ENCODE measurements around the gene DOK3.

The DOK3 gene

DNA sequence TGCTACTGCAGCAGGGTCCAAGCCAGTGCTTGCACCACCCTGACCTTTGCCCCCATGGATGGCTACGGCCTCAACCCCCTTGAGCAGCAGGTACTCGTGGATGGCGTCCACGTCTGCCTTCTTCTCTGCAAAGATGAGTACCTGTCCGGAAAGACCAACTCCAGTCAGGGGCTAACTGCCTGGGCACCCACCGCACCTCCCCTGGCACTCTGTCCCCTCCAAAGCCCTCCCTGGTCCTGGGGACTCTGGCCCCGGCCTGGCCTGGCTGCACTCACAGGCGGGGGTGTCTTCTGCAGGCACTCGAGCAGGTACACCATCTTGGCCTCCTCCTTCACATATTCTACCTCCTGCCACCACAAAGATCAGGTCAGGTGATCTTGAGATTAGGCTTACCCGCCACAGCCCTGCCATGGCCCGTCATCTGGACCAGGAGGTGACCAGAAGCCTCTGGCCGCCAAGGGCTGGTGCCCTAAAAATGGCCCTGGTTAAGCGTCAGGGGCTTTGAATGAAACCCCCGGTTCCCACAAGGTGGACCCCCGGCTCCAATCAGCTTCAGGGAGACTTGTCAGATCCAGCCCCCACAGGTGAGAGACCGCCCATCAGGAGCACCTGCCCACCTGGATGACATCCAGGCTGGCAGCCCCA is 3.2 kb upstream of the DOK3 start:
- no peak overlapping the region for H3K4me3 ChIP-seq (ENCODE audit: low read length)
- TF ChIP-seq ZNF274 (IDR thresholded peaks at IDR 0.05; ENCODE audit: low read depth, low read length) = no peak

DNA sequence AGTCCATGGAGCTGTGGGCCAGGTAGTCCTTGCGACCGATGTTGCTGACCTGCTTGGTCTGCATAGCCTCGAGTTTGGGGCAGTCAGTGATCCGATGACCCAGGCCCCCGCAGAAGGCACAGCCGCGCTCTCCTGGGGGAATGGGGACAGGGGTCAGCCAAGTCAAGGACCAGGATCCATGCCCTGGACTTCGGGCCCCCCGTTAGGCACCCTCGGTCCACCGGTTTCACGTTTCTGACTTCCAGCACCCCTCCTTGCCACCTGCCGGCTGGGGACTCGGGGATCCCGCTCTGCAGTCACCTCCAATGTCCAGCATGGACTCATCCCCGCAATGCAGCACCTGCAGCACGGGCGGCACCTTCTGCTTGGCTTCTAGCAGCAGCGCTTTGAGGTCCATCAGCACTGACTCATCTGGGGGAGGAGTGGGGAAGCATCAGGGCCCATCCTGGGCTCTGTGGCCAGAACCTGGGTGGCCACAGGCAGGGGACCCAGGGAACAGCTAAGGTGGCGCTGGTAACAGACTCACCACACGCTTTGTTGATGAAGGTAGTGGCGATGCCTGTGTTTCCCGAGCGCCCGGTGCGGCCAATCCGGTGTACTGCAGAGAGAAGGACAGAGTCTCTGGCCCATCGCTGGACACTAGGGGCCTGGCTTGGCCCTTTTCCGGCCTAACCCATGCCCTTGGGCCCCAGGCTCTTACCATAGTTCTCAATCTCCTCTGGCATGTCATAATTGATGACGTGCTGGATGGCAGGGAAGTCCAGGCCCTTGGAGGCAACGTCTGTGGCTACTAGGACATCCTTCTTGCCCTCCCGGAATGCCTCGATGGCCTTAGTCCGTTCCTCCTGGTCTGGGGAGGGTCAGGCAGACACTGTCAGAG is 2.4 kb upstream of the DOK3 start:
- TF ChIP-seq ZNF274 (IDR thresholded peaks at IDR 0.05; ENCODE audit: low read depth, low read length) = no peak
- no peak overlapping the region for H3K4me3 ChIP-seq (ENCODE audit: low read length)

DNA sequence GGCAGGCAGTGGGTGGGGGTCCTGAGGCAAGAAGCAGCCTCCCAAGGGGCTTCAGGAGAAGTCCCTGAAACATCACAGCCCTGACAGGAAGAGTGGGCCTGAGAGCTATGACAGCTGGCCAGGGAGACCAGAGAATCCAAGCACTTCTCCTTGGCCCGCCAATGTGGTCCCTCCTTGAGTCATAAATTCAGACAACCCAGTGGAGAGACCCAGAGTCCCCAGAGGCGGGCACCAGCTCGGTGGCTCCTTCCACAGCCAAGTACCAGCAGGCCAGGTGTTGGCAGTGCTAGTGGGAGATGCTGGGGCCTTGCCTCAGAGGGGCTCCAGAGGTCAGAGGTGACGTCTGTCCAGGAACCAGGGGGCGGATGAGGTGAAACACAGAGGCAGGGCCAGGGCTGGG is 1.6 kb upstream of the DOK3 start:
- H3K4me3 ChIP-seq (ENCODE audit: low read length) = no peak overlapping the region
- TF ChIP-seq ZNF274 (IDR thresholded peaks at IDR 0.05; ENCODE audit: low read depth, low read length) = no peak

DNA sequence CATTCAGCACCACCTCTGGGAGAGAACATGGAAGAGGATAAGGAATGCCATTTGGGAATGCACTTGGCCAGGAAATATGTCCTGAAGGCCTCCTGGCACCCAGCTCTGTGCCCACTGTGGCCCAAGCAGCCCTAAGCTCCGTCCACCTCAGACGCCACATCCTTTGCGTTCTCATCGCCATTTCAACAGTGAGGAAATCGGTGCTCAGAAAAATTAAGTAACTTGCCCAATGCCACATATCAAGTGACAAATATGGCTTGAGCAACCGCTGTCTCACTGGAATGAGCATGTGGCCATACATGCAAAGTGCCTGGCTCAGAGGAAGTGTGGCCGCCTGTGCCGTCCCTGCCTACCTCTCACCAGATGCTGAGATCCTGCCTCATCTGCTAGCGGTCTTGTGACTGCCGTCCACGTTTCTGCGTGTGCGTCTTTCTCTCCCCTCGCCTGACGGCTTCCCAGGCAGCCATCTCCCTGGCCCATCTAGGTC is 984 bp upstream of the DOK3 start:
- H3K4me3 ChIP-seq (ENCODE audit: low read length) = peak overlapping the region; percentile 66; the same call in 1 of the 2 replicates
- TF ChIP-seq ZNF274 (IDR thresholded peaks at IDR 0.05; ENCODE audit: low read depth, low read length) = no peak

DNA sequence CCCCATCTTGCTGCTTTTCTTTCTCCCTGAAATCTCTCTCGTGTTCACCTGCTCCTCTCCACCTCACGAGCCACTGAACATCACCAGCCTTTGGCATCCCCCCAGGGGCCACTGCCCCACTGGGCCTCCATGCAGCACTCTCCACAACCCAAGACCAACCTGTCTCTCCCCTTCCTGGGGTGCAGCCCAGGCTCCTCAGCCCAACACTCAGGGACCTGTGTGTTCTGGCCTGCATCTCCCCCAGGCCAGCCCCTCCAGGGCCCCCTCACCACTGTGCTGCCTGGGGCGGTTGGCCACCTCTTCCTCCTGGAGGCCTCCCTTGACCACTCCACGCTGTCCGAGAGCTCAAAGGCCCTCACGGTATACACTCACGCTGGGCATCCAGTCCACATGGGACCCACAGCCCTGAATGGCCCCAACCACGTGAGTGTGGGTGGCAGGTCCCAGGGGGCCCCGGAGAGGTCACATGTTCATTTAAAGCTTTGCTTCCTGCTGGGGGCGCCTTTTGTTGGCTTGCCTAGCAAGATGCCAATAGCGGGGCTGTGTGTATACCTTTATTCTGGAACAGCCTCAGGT is 453 bp upstream of the DOK3 start:
- TF ChIP-seq ZNF274 (IDR thresholded peaks at IDR 0.05; ENCODE audit: low read depth, low read length) = no peak
- H3K4me3 ChIP-seq (ENCODE audit: low read length) = peak overlapping the region; percentile 66; the same call in 1 of the 2 replicates

DNA sequence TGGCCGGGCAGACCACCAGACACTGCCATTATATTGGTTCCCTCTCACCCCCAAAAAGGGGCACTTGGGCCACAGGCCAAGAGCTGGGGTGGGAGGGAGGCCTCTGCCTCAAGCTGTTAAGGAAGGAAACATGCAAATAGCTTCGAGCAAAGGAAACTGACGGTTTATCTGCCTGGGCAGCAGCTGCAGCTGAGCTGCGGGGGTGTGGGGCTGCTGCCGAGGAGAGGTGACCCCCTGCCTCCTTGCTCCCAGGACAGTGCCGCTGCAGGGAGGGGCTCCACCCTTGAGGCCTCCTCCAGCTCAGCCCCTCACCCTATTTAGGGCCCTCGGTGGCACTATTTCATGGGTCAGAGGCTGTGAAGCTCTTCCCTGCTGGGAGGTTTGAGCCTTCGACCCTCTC is 789 bp downstream of the DOK3 start:
- TF ChIP-seq ZNF274 (IDR thresholded peaks at IDR 0.05; ENCODE audit: low read depth, low read length) = no peak
- H3K4me3 ChIP-seq (ENCODE audit: low read length) = peak overlapping the region; percentile 66; the same call in 1 of the 2 replicates

DNA sequence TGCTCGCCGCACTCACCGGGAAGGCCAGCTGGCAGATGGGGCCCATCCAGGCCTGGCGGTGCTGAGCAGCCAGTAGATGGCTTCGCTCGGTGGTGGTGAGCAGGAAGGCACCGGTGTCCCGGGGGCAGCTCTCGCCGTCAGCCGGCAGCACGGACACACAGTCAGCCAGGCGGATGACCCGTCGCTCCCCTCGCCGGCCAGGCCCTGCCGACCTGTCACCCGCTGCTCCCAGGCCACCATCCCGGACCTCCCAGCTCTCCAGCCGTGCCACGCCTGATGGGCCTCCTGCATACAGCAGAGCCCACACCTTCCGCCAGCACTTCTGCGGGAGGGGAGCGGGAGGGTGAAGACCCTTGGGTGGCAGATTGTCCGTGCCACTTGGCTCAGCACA is 1.4 kb downstream of the DOK3 start:
- TF ChIP-seq ZNF274 (IDR thresholded peaks at IDR 0.05; ENCODE audit: low read depth, low read length) = no peak
- peak overlapping the region; percentile 66; the same call in 1 of the 2 replicates for H3K4me3 ChIP-seq (ENCODE audit: low read length)

DNA sequence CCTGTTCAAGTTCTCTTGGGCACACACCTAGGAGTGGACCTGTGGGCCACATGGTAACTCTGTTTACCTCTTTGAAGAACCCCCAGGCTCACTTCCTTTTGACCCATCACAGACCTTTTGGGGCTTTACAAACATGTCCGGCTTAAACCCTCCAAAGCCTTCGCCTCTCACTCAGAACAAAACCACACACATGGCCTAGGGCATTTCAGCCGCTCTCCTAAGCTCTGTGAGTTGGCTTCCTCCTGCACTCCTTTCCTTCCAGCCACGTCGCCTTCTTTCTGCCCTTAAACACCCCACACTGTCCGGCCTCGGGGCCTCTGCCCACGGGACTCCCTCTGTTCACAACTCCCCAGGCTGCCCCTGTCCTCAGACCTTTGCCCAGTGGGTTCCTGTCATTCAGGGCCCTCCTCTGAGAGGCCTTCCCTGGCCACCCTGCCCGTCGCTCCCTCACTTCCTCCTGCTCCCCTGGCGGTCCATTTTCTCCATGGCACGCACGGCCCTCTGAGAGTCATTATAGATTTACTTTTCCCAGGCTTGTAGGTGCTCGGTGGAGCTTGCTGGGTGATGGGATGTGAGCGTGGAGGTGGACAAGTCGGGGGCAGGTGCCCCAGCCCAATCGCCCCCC is 1.9 kb downstream of the DOK3 start:
- H3K4me3 ChIP-seq (ENCODE audit: low read length) = peak overlapping the region; percentile 66; the same call in 1 of the 2 replicates
- no peak for TF ChIP-seq ZNF274 (IDR thresholded peaks at IDR 0.05; ENCODE audit: low read depth, low read length)

DNA sequence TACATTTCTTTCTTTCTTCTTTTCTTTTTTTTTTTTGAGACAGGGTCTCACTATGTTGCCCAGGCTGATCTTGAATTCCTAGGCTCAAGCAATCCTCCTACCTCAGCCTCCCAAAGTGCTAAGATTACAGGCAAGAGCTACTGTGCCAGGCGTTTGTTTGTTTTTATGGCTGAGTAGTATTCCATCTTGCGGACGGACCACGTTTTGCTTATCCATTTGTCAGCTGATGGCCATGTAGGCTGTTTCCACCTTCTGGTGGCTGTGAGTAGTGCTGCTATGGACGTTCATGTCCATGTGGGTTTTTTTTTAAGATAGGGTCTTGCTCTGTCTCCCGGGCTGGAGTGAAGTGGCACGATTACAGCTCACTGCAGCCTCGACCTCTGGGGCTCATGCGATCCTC is 2.5 kb downstream of the DOK3 start:
- peak overlapping the region; percentile 66; the same call in 1 of the 2 replicates for H3K4me3 ChIP-seq (ENCODE audit: low read length)

DNA sequence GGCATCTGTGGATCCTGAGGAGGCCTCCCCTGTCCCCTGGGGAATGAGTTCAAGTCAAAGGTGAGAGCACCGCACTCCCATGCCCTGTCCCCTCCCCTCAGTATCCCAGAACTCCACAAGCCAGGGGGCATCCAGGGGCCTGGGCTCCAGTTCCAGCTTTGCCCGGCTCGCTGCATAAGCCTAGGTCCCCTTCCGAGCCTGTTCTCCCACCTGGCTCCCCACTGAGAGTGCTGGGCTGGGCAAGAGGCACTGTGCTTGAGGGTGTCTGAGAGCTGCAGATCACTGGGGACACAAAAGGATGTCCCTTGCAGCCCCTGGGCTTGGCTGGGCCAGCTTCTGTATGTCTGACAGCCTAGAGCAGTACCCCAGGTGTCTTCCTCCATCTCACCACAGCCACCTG is 4.6 kb downstream of the DOK3 start:
- no peak for TF ChIP-seq ZNF274 (IDR thresholded peaks at IDR 0.05; ENCODE audit: low read depth, low read length)
- no peak overlapping the region for H3K4me3 ChIP-seq (ENCODE audit: low read length)

More for the DNA sequence above, 2.5 kb downstream of the DOK3 start:
- no peak for TF ChIP-seq ZNF274 (IDR thresholded peaks at IDR 0.05; ENCODE audit: low read depth, low read length)

DNA sequence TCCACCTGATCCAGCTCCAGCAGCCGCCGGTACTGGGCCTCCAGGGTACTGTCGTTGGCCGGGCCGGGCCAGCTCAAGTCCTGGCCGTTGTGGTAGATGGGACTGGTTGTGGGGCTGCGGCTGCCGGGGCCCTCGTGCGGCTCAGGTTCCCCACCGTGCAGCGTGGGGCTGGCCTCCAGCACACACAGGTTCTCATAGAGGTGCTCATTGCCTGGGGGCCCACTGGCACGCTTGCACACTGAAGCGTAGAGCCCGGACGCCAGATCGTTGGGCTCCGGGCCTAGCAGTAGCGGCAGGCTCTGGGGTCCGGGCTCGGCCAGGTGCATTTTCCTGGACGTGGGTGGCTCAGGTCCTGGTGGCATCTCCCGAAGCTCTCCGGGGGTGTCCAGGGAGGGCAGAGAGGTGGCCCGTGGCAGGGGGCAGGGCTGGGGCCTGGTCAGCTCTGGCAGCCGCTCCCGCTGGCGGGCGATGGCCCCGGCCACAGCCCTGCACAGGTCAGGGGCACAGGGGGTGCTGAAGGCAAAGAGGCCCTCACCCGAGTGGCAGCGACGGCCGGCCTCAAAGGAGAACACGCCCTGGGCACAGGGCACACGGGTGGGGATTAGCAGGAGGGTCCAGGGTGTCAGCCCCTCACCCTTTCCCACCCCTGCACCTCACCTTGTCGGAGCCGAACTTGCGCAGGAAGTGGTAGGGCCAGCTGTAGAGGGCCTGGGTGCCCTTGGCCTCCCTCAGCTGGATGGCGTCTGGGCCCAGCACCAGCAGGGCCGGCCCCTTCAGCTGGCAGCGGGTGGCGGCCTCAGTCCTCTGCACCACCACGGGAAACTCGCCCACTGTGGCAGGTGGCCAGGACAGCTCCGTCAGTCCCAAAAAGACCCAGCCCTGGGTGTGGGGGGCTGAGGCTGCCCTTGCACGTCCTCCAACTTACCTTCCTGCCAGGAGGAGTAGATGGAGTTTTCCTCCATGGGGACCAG is 5.3 kb downstream of the DOK3 start:
- no peak overlapping the region for H3K4me3 ChIP-seq (ENCODE audit: low read length)
- TF ChIP-seq ZNF274 (IDR thresholded peaks at IDR 0.05; ENCODE audit: low read depth, low read length) = no peak

DNA sequence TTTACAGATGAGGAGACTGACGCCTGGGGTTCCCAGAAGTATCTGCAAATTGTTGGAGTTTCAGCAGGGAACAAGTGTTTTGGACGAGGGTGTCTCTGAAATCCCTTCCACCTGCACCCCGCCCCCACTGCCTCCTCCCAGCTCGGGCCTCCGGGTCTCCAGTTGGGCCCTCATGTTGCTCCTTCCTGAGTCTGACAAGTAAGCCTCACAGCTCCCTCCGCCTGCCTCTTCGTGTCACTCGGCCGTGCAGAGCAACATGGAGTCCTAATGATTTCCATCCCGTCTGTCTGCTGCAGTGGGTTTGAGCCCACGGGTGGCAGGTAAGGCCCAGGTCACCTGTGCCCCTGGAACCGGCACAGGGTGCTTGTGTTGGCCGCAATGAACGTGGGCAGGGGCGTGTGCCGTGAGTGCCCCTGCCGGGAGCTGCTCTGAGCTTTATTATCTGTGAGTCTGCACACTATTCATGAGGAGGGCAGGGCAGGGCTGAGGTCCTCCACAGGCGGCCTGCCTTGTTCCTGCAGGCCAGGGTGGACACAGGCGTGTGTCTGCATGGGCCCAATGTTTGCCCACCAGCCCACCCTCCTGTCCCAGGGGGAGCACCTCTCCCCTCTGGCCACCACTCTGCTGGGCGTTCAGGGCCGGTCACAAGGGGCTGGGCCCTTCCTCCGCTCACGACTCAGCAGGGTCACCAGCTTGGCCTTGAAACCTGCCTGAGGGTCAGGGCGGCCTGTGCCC is 6.1 kb downstream of the DOK3 start:
- TF ChIP-seq ZNF274 (IDR thresholded peaks at IDR 0.05; ENCODE audit: low read depth, low read length) = no peak
- H3K4me3 ChIP-seq (ENCODE audit: low read length) = no peak overlapping the region
